Effector memory CD4-positive, alpha-beta T cell (primary cell): Measurements from ENCODE around the gene DHTKD1.
"Not testable (repeated sequence)": the region's sequence is repeated elsewhere in the genome, so short reads cannot be mapped to it uniquely, and the experiment has no call there.

ENCODE experiments used
- DNase-seq, 3 donors: peaks; one replicate each; pipeline ENCODE4 v3.0.0-alpha.2; 2020
- H3K27ac ChIP-seq: 2 replicates; pipeline ENCODE4 v1.7.0; 2013; ENCODE audit warnings: mild to moderate bottlenecking, low read length, moderate library complexity; ENCODE audit not compliant: insufficient read depth, poor library complexity, severe bottlenecking
- H3K27me3 ChIP-seq: replicated peaks from 2 replicates; pipeline ENCODE4 v1.7.0; 2013; ENCODE audit warnings: mild to moderate bottlenecking, low read length; ENCODE audit not compliant: insufficient read depth, control insufficient read depth, poor library complexity, severe bottlenecking
- H3K36me3 ChIP-seq: 2 replicates; pipeline ENCODE4 v1.7.0; 2013; ENCODE audit warnings: mild to moderate bottlenecking, low read length, moderate library complexity; ENCODE audit not compliant: control insufficient read depth, insufficient read depth
- H3K4me1 ChIP-seq: 2 replicates; pipeline ENCODE4 v1.7.0; 2013; ENCODE audit warnings: low read length, mild to moderate bottlenecking; ENCODE audit not compliant: control insufficient read depth, insufficient read depth, poor library complexity, severe bottlenecking
- H3K4me3 ChIP-seq: 2 replicates; pipeline ENCODE4 v1.7.0; 2013; ENCODE audit warnings: low read length, low read depth, mild to moderate bottlenecking; ENCODE audit not compliant: insufficient read depth, poor library complexity, severe bottlenecking
- H3K9me3 ChIP-seq: 2 replicates; pipeline ENCODE4 v1.7.0; 2013; ENCODE audit warnings: mild to moderate bottlenecking, low read length, moderate library complexity; ENCODE audit not compliant: control insufficient read depth

DHTKD1 gene

GRCh38 chr10:12164085-12164484, 95.3 kb downstream of the DHTKD1 start:
- peaks cover 56% of the 10 kb centered on the region for H3K36me3 ChIP-seq
- no peak overlapping the region for H3K4me3 ChIP-seq
- H3K4me1 ChIP-seq: no peaks in the 10 kb centered on the region
- DNase-seq: no peak
- no peak overlapping the region for H3K27ac ChIP-seq
- H3K9me3 ChIP-seq: no peaks in the 10 kb centered on the region
- no peaks in the 10 kb centered on the region for H3K27me3 ChIP-seq

- Histone ChIP-seq H3K4me3 (no peak overlapping the region), H3K9me3 (no peaks in the 10 kb centered on the region), H3K27ac (no peak overlapping the region), H3K36me3 (peaks cover 63% of the 10 kb centered on the region), H3K27me3 (no peaks in the 10 kb centered on the region), H3K4me1 (no peaks in the 10 kb centered on the region)
- no peak for DNase-seq
These were observed 96.3 kb downstream of the DHTKD1 start for GRCh38 chr10:12165036-12165435.

- Histone ChIP-seq H3K9me3 (no peaks in the 10 kb centered on the region), H3K27me3 (no peaks in the 10 kb centered on the region), H3K36me3 (peaks cover 65% of the 10 kb centered on the region), H3K4me1 (no peaks in the 10 kb centered on the region), H3K4me3 (no peak overlapping the region), H3K27ac (no peak overlapping the region)
- no peak for DNase-seq
These were observed 97.4 kb downstream of the DHTKD1 start for GRCh38 chr10:12165999-12166775.

GRCh38 chr10:12171512-12171911, 102.8 kb downstream of the DHTKD1 start:
- peaks cover 49% of the 10 kb centered on the region for H3K36me3 ChIP-seq
- not testable (repeated sequence) for DNase-seq, H3K4me1 ChIP-seq, H3K4me3 ChIP-seq, H3K27me3 ChIP-seq, H3K9me3 ChIP-seq, H3K27ac ChIP-seq
